HCT116 (cell line): Measurements from ENCODE around the gene WAC. TPM values are rescaled to one million over a fixed set of nuclear protein-coding genes. Genes with fewer than 3 reads are reported as not detected.

Experiments
- ATAC-seq: fragments of 200-7000 bp; cut with Tn5 transposase; 2 replicates; pipeline ENCODE4 v1.9.1; 2020; ENCODE audit warnings: mild to moderate bottlenecking, moderate library complexity
- BruUV-seq: library from RNA; stranded (reverse); fragments of 400-500 nt; replicated peaks from 2 replicates; lab custom pipeline; 2021; lab: Mats Ljungman, UMichigan
- CTCF ChIA-PET: fragments of 300-600 bp; sonication (Branson Sonifier 250); formaldehyde crosslinking; loops from one replicate; lab custom pipeline; 2021; ENCODE audit warnings: antibody characterized with exemption; lab: Charles Lee
- POLR2A ChIA-PET: fragments of 300-600, 350-600 bp; sonication (Branson Sonifier 250); formaldehyde crosslinking; loops from one replicate; lab custom pipeline; 2021; ENCODE audit warnings: antibody characterized with exemption; lab: Charles Lee
- RAD21 ChIA-PET, 2 experiments: fragments of 300-600 bp; sonication (Branson Sonifier 250); formaldehyde crosslinking; loops; one replicate each; lab custom pipeline; 2023; ENCODE audit warnings: low total read pairs in 2 of 2; ENCODE audit not compliant: uncharacterized antibody in 2 of 2, unreplicated experiment in 2 of 2, low non-redundant PET in 1 of 2; lab: Charles Lee
- DNase-seq: peaks from one replicate; pipeline ENCODE4 v3.0.0-alpha.2; 2010; ENCODE audit warnings: low read depth, low spot score
- H2AFZ ChIP-seq: fragments of 200-600 bp; shearing (Covaris generic), sonication (generic); 2 replicates; pipeline ENCODE4 v1.6.1; 2017; ENCODE audit warnings: low read depth, mixed run types, mixed read lengths, antibody characterized with exemption, low read length; ENCODE audit not compliant: poor library complexity, severe bottlenecking
- H3K27ac ChIP-seq: 2 replicates; pipeline ENCODE4 v1.5.1; 2012; ENCODE audit warnings: low read depth, low read length
- H3K27me3 ChIP-seq: fragments of 200-600 bp; sonication (generic); 2 replicates; pipeline ENCODE4 v1.6.1; 2016; ENCODE audit warnings: mixed run types, low read length, mixed read lengths; ENCODE audit not compliant: insufficient read depth
- H3K36me3 ChIP-seq, 2 experiments: fragments of 200-500 bp in 1 of 2; fragments of 200-600 bp in 1 of 2; sonication (Bioruptor generic) in 1 of 2; sonication (generic) in 1 of 2; 2 replicates each; pipeline versions ENCODE4 v1.5.1 to v1.6.1; 2014 to 2016; ENCODE audit warnings: low read length in 2 of 2, inconsistent platforms in 1 of 2, mixed read lengths in 1 of 2, mixed run types in 1 of 2; ENCODE audit not compliant: insufficient read depth in 2 of 2, control insufficient read depth in 1 of 2
- H3K4me1 ChIP-seq, 2 experiments: fragments of 200-600 bp in 1 of 2; sonication (generic) in 1 of 2; 2 replicates each; pipeline versions ENCODE4 v1.5.1 to v1.6.1; 2012 to 2017; ENCODE audit warnings: low read length in 2 of 2, inconsistent platforms in 1 of 2, mild to moderate bottlenecking in 1 of 2, mixed read lengths in 1 of 2, mixed run types in 1 of 2, moderate library complexity in 1 of 2; ENCODE audit not compliant: insufficient read depth in 2 of 2, control insufficient read depth in 1 of 2
- H3K4me2 ChIP-seq: fragments of 200-600 bp; sonication (generic); 2 replicates; pipeline ENCODE4 v1.6.1; 2017; ENCODE audit warnings: mixed run types, low read length, mixed read lengths
- H3K4me3 ChIP-seq, 2 experiments: fragments of 200-600 bp in 1 of 2; sonication (generic) in 1 of 2; replicated peaks in 1 of 2; 2 replicates each; pipeline ENCODE4 v1.5.1; 2011 to 2016; ENCODE audit warnings: low read length in 2 of 2, control low read depth in 1 of 2, low read depth in 1 of 2, mild to moderate bottlenecking in 1 of 2, mixed read lengths in 1 of 2, mixed run types in 1 of 2
- H3K79me2 ChIP-seq: fragments of 200-600 bp; sonication (generic); 2 replicates; pipeline ENCODE4 v1.6.1; 2017; ENCODE audit warnings: mild to moderate bottlenecking, mixed run types, low read length, moderate library complexity, mixed read lengths; ENCODE audit not compliant: insufficient read depth
- H3K9ac ChIP-seq: fragments of 200-600 bp; sonication (generic); 2 replicates; pipeline ENCODE4 v1.6.1; 2016; ENCODE audit warnings: low read length, mixed read lengths
- H3K9me2 ChIP-seq: fragments of 200-600 bp; sonication (generic), shearing (Covaris generic); 2 replicates; pipeline ENCODE4 v1.6.1; 2017; ENCODE audit warnings: mixed run types, mild to moderate bottlenecking, moderate library complexity; ENCODE audit not compliant: insufficient read depth
- H3K9me3 ChIP-seq, 2 experiments: fragments of 200-500 bp in 1 of 2; fragments of 200-600 bp in 1 of 2; sonication (Bioruptor generic) in 1 of 2; sonication (generic) in 1 of 2; 2 replicates each; pipeline ENCODE4 v1.6.1; 2014 to 2017; ENCODE audit warnings: low read length in 2 of 2, mixed read lengths in 2 of 2, inconsistent platforms in 1 of 2, low read depth in 1 of 2, mild to moderate bottlenecking in 1 of 2, mixed run types in 1 of 2, moderate library complexity in 1 of 2; ENCODE audit not compliant: control insufficient read depth in 1 of 2, insufficient read depth in 1 of 2
- H4K20me1 ChIP-seq: fragments of 200-600 bp; sonication (generic), shearing (Covaris generic); 2 replicates; pipeline ENCODE4 v1.6.1; 2017; ENCODE audit warnings: mixed run types, mild to moderate bottlenecking, moderate library complexity; ENCODE audit not compliant: insufficient read depth
- ELF1 ChIP-seq: IDR thresholded peaks from 2 replicates; pipeline ENCODE4 v1.6.1; 2012; ENCODE audit warnings: low read depth, borderline replicate concordance
- POLR2AphosphoS5 ChIP-seq: IDR thresholded peaks from 2 replicates; pipeline ENCODE4 v1.6.1; 2011; ENCODE audit warnings: mild to moderate bottlenecking, low read depth, low read length, moderate library complexity
- intact Hi-C: fragments of 100-400 bp; cut with micrococcal nuclease; formaldehyde crosslinking; loops from 2 replicates; pipeline ENCODE4 v1.10.0; 2022
- total RNA-seq: library from RNA; stranded (reverse); gene quantifications from one replicate; pipeline ENCODE4 v1.2.1, GENCODE V29; 2021; ENCODE audit not compliant: unreplicated experiment

Gene WAC
- total RNA-seq, 1 experiment from 2014 or later, result 117 TPM

GRCh38 chr10:28586176-28586575 is 53.3 kb downstream of the WAC start:
- H3K9me3 ChIP-seq, result no peaks in the 10 kb centered on the region
- intact Hi-C loops, result no loop called here
- H3K4me2 ChIP-seq, result no peak overlapping the region
- H3K79me2 ChIP-seq, result peaks cover 100% of the 10 kb centered on the region
- no peaks in the 10 kb centered on the region for H3K9me2 ChIP-seq
- H2AFZ ChIP-seq, result no peak overlapping the region
- H3K4me1 ChIP-seq, result no peaks in the 10 kb centered on the region
- H4K20me1 ChIP-seq, result peaks cover 40% of the 10 kb centered on the region
- no peak overlapping the region for H3K9ac ChIP-seq
- POLR2A ChIA-PET, result no interaction called here
- CTCF ChIA-PET, result no interaction called here
- no peak for TF ChIP-seq POLR2AphosphoS5
- RAD21 ChIA-PET, result no interaction called here
- no peaks in the 10 kb centered on the region for H3K27me3 ChIP-seq
- DNase-seq (no peak), ATAC-seq (no peak)
- H3K36me3 ChIP-seq, result peaks cover 37 to 50% of the 10 kb centered on the region in 2 experiments
- no peak overlapping the region for H3K4me3 ChIP-seq
- H3K27ac ChIP-seq, result no peak overlapping the region
- no TSS peak for BruUV-seq

- CTCF ChIA-PET, result no interaction called here
- Histone ChIP-seq H4K20me1 (peaks cover 31% of the 10 kb centered on the region), H3K4me3 (no peak overlapping the region), H3K4me2 (no peak overlapping the region), H2AFZ (no peak overlapping the region), H3K4me1 (peaks cover 0 to 11% of the 10 kb centered on the region in 2 experiments; a peak in 2 of 4 replicates), H3K27me3 (no peaks in the 10 kb centered on the region), H3K79me2 (peaks cover 100% of the 10 kb centered on the region), H3K9me3 (no peaks in the 10 kb centered on the region), H3K27ac (no peak overlapping the region), H3K9ac (no peak overlapping the region), H3K36me3 (peaks cover 42 to 53% of the 10 kb centered on the region in 2 experiments), H3K9me2 (no peaks in the 10 kb centered on the region)
- ATAC-seq (no peak), DNase-seq (no peak)
- TF ChIP-seq ELF1, result no peak
- intact Hi-C loops, result no loop called here
- POLR2A ChIA-PET, result no interaction called here
- RAD21 ChIA-PET, result no interaction called here
- no TSS peak for BruUV-seq
Measured at GRCh38 chr10:28587270-28587969, 54.5 kb downstream of the WAC start.
